IPS-18c (cell line): Measurements from ENCODE around the gene ZNF891.

Experiments
- H3K4me3 ChIP-seq: 2 replicates; pipeline ENCODE4 v1.7.0; 2013; ENCODE audit warnings: low read depth, mild to moderate bottlenecking, low read length, moderate library complexity; ENCODE audit not compliant: insufficient read depth
- H3K9me3 ChIP-seq: one replicate; pipeline ENCODE4 v1.6.1; 2013; ENCODE audit warnings: mild to moderate bottlenecking, low read length, moderate library complexity; ENCODE audit not compliant: control insufficient read depth, insufficient read depth

Gene ZNF891

DNA sequence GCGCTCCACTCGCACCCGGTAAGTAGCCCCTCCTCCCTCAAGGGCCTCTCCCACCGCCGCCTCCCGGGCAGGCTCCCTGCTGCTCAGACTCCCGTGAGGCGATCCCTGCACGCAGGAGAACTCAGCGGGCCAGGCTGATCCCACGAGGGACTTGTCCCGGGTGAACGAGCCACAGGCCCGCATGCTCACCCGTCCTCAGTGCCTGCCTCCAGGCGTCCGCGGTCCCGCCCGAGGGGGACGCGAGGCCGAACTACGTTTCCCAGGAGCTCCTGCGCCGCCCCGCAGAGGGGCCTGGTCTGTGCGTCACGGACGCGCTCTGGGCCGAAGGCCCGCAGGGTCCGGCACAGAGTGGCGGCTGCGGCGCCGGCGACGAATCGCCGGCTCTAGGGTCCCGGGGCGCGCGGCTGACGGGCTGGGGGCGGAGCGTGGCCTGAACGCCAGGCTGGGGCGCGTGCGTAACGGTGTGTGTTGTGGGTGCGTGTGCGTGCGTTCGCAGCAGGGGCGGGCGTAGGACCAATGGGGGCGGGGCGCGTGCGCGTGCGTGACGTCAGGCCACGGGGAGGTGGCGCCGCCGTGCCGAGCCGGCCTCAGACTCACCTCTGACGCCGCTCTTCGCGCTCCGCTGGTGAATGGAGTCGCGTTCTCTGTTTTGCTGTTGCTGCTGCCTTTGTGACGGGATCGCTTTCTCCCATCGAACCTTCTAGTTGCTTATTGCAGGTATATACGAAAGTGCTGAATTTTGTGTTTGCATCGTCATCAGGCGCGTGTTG, at the start of gene ZNF891, which contains the start of gene ZNF10:
TSS of gene ZNF891 (minus strand) at position 237 of the 770 bp plus-strand sequence. CDS start 8,356 bp downstream, outside the sequence.
TSS of gene ZNF10 (plus strand) at position 590 of the 770 bp plus-strand sequence. CDS start 13,866 bp downstream, outside the sequence.
- peak within 1 kb of the TSS; percentile 95 for H3K4me3 ChIP-seq
- H3K9me3 ChIP-seq: peaks cover 19% of the 10 kb centered on the region

DNA sequence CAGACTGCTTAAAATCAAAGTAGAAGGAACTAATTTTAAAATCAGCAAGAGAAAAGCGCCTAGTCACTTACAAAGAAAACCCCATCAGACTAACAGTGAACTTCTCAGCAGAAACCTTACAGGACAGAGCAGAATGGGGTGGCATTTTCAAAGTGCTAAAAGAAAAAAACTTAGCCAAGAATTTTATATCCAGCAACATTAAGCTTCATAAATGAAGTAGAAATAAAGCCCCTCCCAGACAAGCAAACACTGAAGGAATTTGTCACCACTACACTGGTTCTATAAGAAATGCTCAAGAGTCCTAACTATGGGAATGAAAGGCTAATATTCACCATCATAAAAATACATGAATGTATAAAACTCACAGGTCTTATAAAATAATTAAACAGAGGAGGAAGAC, 44.8 kb upstream of the ZNF891 start:
- Histone ChIP-seq H3K9me3 (peaks cover 7% of the 10 kb centered on the region), H3K4me3 (no peak overlapping the region)

DNA sequence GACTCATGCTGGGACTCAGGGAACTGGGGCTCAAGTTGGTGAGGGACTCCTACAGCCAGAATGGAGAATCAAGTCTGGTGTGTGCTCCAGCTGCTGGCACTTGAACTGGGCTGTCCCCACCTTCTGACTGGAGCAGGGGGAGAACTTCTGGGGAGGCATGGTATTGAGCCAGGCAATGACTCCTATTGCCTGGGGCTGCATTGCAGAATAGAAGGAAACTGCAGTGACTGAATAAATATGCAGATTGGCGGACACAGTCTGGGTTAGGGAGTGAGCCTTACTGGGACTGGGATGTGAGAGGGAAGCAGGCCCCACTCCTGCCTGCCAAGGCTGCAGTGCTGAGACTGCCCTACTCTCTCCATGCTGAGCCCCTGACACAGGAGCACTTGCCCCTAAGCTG, 42.4 kb upstream of the ZNF891 start:
- Histone ChIP-seq H3K9me3 (peaks cover 12% of the 10 kb centered on the region), H3K4me3 (peak overlapping the region; percentile 20; the same call in 1 of the 2 replicates)

DNA sequence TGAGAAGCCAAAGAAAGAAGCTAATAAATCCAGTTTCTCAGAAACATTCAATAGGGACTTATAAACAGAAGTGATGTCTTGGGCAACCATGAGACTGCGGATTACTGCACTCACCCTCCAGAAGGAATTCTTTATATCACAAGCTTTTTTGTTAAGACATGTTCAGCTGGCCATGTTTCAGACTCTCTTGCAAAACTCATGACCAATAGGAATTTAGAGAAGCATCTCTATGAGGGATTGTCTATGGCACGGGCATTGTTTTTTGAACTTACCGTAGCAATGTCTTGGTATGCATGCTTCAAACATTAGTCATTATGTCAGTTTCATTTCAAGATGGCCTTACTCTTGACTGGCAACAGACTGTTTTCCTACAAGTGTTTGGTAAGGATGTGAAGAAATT, 35.7 kb upstream of the ZNF891 start:
- Histone ChIP-seq H3K4me3 (no peak overlapping the region), H3K9me3 (peaks cover 7% of the 10 kb centered on the region)

DNA sequence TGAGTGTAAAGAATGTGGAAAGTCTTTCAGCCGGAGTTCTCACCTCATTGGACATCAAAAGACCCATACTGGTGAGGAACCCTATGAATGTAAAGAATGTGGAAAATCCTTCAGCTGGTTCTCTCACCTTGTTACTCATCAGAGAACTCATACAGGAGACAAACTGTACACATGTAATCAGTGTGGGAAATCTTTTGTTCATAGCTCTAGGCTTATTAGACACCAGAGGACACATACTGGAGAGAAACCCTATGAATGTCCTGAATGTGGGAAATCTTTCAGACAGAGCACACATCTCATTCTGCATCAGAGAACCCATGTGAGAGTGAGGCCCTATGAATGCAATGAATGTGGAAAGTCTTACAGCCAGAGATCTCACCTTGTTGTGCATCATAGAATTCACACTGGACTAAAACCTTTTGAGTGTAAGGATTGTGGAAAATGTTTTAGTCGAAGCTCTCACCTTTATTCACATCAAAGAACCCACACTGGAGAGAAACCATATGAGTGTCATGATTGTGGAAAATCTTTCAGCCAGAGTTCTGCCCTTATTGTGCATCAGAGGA, 26.1 kb upstream of the ZNF891 start:
- peaks cover 13% of the 10 kb centered on the region for H3K9me3 ChIP-seq
- no peak overlapping the region for H3K4me3 ChIP-seq

DNA sequence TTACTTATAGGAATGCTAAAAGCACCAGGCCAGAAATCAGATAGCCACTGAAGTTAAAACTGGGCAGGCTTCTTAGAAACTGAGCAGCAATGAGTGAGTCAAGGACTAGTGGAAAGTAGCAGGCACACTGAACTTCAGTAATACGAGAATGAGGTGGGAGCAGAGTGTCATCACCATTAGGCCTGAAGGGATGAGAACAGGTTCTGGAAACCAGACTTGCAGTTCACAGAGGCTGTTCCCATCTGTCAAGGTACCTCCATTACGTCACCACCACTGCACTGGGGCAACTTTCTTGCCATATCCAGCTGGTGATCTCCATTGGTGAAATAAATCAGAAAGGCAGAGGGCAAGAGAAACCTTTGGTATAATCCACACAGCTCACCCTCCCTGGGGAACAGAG, 15.9 kb upstream of the ZNF891 start:
- Histone ChIP-seq H3K4me3 (no peak overlapping the region), H3K9me3 (peaks cover 8% of the 10 kb centered on the region)

DNA sequence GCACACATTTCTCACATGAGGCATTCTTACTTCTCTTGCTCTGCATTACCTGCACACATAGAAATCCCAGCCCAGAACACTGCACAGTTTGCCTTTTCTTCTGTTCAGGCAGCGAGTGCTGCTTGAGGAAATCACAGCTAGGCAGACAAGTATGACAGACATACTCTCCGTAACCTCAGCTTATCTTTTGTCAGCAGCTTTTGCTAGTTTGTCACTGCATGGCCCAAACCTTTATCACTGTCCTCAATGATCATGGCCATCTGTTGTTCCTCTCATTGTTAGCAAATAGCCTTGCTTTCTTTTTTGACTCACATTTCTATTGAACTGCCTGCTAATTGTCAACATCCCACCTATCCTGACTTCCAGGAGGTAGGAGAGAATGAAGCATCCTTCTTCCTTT, 5.7 kb upstream of the ZNF891 start:
- H3K9me3 ChIP-seq: peaks cover 4% of the 10 kb centered on the region
- no peak overlapping the region for H3K4me3 ChIP-seq

DNA sequence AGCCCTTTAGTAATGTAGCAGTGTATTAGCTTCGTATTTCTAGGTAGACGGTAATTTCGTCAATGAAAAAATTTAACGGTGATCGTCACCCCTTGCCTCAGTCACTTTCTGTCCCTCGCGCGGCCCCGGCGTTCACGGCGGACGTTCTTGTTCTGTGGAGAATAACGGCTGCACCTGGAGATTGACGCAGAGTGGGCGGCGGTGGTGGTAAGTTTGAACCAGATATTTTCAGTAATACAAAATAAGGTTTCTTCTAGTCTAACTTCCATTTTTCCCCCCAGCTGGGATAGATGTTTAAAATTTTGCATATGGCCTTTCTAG, 694 bp upstream of the ZNF891 start:
- Histone ChIP-seq H3K4me3 (peak overlapping the region; percentile 95), H3K9me3 (peaks cover 14% of the 10 kb centered on the region)

DNA sequence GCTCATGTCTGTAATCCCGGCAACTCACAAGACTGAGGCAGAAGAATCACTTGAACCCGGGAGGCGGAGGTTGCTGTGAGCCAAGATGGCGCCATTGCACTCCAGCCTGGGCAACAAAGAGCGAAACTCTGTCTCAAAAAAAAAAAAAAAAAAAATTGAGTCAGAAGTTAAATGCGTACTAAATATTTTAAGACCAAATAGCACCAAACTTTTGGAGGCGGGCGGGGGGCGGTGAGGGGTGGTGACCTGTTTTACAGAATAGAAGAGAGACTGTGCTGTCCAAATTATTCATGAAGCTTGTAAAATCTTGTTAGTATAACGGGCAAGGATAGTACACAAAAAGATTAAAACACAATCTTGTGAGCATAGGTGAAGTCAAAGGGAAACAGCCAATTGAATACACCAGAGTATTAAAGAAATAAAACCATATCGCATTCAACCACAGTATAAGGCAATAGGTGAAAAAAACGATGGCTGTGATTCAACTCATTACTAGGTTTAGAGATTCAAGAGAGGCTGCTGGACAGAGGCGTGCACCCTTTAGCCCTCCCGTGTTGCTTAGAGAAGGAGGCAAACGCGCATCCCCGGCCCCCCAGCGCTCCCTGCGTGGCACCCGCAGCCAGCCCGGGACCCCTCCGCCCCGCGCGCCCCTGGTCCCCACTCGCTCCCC, 571 bp downstream of the ZNF891 start:
- peaks cover 20% of the 10 kb centered on the region for H3K9me3 ChIP-seq
- H3K4me3 ChIP-seq: peak overlapping the region; percentile 95

DNA sequence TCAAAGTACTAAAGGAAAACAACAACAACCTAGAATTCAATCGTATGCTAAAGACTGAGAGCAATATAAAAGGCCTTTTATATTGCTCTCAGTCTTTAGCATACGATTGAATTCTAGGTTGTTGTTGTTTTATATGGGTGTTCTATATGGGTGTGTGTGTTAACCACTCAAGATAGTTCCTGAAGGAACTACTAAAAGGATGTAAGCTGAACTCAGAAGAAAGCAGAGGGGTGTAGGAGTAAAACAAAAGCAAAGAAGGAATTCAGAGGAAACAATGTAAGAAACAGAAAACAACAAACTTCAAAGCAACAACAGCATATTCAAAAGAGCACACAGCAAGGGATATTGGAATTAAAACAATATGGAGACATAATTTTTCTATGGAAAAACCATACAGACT, 5.4 kb downstream of the ZNF891 start:
- Histone ChIP-seq H3K4me3 (no peak overlapping the region), H3K9me3 (peaks cover 40% of the 10 kb centered on the region)

DNA sequence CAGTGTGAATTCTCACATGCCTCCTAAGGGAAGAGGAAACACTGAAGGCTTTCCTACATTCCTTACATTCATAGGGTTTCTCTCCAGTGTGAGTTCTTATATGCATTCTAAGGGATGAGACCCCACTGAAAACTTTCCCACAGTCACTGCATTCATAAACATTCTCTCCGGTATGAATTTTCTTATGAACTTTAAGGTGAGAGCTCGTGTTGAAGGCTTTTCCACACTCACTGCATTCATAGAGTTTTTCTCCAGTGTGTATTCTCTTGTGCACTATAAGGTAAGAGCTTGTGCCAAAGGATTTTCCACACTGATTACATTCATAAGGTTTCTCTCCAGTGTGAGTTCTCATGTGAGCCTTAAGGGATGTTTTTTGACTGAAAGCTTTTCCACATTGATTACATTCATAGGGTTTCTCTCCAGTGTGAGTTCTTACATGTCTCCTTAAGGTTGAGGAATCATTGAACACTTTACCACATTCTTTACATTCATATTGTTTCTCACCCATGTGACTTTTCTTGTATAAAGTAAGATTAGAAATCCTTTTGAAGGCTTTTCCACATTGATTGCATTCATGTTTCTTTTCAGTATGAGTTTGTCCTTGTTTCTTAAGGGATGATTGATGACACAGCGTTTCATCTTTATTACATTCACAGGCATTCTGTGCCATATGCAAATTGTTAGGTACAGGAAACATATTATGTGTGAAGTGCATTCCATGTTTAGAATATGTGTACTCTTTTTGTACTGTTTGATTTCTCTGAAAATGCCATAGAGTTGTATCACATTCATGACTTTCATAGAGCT, 9.5 kb downstream of the ZNF891 start:
- Histone ChIP-seq H3K4me3 (no peak overlapping the region), H3K9me3 (peaks cover 55% of the 10 kb centered on the region)

DNA sequence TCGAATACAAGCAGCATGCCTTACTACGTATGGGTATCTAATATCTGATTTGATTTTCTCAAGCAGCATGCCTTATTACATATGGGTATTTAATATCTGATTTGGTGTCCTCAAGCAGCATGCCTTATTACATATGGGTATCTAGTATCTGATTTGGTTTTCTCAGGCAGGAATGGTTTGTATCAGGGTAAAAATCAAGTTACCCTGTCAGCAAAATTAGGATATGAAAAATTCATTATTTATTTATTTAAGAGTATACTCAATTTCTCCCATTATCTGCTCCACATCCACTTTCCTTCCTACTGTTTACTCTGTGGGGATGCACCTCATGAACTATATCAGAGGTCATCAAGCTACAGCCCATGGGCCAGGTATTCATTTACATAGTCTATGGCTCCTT, 21.9 kb downstream of the ZNF891 start:
- Histone ChIP-seq H3K9me3 (peaks cover 25% of the 10 kb centered on the region), H3K4me3 (no peak overlapping the region)

DNA sequence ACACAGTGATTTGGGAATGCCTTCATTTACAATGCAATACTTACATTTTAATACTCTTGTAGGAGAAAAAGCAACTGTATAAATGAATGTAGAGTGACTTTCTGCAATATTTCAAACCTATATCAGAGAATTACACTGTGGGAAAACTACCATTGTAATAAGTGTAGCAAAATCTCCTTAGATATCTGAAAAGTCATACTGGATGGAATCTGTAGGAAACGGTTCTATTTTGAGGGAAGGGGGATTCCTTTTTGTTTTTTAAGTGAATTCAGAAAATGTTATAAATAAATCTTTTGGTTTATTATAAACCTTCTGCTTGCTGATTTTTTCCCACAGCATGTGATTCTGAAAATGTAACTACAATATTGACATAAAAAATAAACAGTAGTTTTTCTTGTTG, 23.0 kb downstream of the ZNF891 start:
- Histone ChIP-seq H3K9me3 (peaks cover 25% of the 10 kb centered on the region), H3K4me3 (no peak overlapping the region)

DNA sequence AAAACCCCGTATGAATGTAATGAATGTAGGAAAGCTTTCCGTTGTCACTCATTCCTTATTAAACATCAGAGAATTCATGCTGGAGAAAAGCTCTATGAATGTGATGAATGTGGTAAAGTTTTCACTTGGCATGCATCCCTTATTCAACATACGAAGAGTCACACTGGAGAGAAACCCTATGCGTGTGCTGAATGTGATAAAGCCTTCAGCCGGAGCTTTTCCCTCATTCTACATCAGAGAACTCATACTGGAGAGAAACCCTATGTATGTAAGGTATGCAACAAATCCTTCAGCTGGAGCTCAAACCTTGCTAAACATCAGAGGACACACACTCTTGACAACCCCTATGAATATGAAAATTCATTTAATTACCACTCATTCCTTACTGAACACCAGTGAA, 23.8 kb downstream of the ZNF891 start:
- peaks cover 22% of the 10 kb centered on the region for H3K9me3 ChIP-seq
- no peak overlapping the region for H3K4me3 ChIP-seq

DNA sequence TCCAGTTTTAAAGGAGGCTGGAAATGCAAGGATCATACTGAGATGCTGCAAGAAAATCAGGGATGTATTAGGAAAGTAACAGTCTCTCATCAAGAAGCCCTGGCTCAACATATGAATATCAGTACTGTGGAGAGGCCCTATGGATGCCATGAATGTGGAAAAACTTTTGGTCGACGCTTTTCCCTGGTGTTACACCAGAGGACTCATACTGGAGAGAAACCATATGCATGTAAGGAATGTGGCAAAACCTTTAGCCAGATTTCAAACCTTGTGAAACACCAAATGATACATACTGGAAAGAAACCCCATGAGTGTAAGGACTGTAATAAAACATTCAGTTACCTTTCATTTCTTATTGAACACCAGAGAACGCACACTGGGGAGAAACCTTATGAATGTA, 24.5 kb downstream of the ZNF891 start:
- peaks cover 17% of the 10 kb centered on the region for H3K9me3 ChIP-seq
- no peak overlapping the region for H3K4me3 ChIP-seq

DNA sequence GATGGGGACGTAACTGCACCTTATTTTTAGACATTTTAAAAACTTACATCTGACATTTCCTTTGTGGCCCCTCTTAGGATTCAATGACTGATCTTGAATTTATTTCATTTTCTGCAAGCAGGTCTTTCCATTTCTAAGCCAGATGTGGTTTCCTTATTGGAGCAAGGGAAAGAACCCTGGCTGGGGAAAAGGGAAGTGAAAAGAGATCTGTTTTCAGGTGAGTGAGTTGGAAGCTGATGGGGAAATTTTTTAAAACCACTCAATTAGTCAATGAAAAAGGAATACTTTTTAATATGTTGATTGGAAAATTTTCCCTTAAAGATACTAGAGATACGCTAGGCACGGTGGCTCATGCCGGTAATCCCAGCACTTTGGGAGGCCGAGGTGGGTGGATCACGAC, 46.7 kb downstream of the ZNF891 start:
- Histone ChIP-seq H3K4me3 (no peak overlapping the region), H3K9me3 (peaks cover 6% of the 10 kb centered on the region)

DNA sequence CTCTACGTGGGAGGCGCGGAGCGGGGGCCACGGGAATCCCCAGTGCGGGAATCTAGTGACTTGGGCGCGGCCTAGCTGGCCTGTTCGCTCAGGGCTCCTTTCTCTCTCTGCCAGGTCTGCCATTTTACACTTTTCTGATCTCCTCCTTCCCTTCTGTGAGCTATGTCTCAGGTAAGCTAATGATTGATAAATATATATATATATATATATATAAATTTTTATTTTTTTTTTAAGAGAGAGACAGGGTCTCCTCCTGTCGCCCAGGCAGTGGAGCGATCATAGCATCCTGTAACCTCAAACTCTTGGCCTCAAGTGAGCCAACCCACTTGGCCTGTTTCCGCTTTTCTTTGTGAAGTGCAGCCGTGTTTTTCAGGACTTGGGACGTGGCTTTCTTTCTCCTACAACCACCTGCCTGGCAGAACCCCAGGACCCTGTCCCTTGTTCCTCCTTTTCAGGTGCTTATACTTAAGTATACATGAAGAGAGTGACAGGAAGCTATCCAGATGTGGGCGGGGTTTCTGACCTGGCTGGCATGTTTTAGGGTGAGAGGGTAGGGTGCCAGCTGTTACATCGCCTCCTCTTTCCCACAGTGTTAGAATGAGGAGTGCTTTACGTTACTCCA, 48.8 kb downstream of the ZNF891 start:
- H3K4me3 ChIP-seq: peak overlapping the region; percentile 69
- H3K9me3 ChIP-seq: peaks cover 11% of the 10 kb centered on the region
